ENCODE measurements around the gene LBP. TPM values are rescaled to one million over a fixed set of nuclear protein-coding genes. Genes with fewer than 3 reads are reported as not detected.

The LBP gene
- total and polyA plus RNA-seq, 7 donors = 1.1 to 167 (median 38.8) TPM

GRCh38 chr20:38345643-38346042, 639 bp upstream of the LBP start:
- Histone ChIP-seq H3K27ac (peak overlapping the region; percentile 73), H3K9me3 (no peaks in the 10 kb centered on the region), H3K27me3 (ENCODE audit: insufficient read depth in 3 of 3, low read length in 2 of 3) (no peaks in the 10 kb centered on the region), H3K36me3 (ENCODE audit: insufficient read depth in 1 of 2, low read depth in 1 of 2) (no peaks in the 10 kb centered on the region), H3K4me1 (peaks cover 19% of the 10 kb centered on the region), H3K4me3 (no peak overlapping the region)
- 2 to 23% (median 7%) methylated on average over 2 of the region's 2 CpGs for WGBS, 3 donors
- no peak for TF ChIP-seq CTCF (IDR thresholded peaks at IDR 0.05)
- peak; percentile 51 to 78 (median 62) for ATAC-seq
- intact Hi-C loops (cut with DNase I) = no loop called here
- no peak for DNase-seq

- Histone ChIP-seq H3K9me3 (no peaks in the 10 kb centered on the region), H3K4me1 (peaks cover 19% of the 10 kb centered on the region), H3K27ac (peak overlapping the region; percentile 73), H3K4me3 (peak overlapping the region; percentile 45), H3K27me3 (ENCODE audit: insufficient read depth in 3 of 3, low read length in 2 of 3) (no peaks in the 10 kb centered on the region), H3K36me3 (ENCODE audit: insufficient read depth in 1 of 2, low read depth in 1 of 2) (no peaks in the 10 kb centered on the region)
- no peak for TF ChIP-seq CTCF (IDR thresholded peaks at IDR 0.05)
- ATAC-seq (no peak), DNase-seq (no peak)
- WGBS, 3 donors = 42 to 60% (median 57%) methylated on average over 4 of the region's 4 CpGs
- intact Hi-C loops (cut with DNase I) = no loop called here
Measured at GRCh38 chr20:38346741-38347140, 459 bp downstream of the LBP start.

GRCh38 chr20:38349856-38350255, 3.6 kb downstream of the LBP start:
- Histone ChIP-seq H3K4me1 (peaks cover 16% of the 10 kb centered on the region), H3K9me3 (no peaks in the 10 kb centered on the region), H3K27me3 (ENCODE audit: insufficient read depth in 3 of 3, low read length in 2 of 3) (no peaks in the 10 kb centered on the region), H3K36me3 (ENCODE audit: insufficient read depth in 1 of 2, low read depth in 1 of 2) (no peaks in the 10 kb centered on the region), H3K4me3 (no peak overlapping the region), H3K27ac (no peak overlapping the region)
- intact Hi-C loops (cut with DNase I) = no loop called here
- ATAC-seq = no peak
- TF ChIP-seq CTCF (IDR thresholded peaks at IDR 0.05) = no peak
- 61 to 72% (median 66%) methylated on average over 5 of the region's 5 CpGs for WGBS, 3 donors
- DNase-seq = no peak

- H3K27ac ChIP-seq = no peak overlapping the region
- H3K27me3 ChIP-seq (ENCODE audit: insufficient read depth in 3 of 3, low read length in 2 of 3) = no peaks in the 10 kb centered on the region
- peak; percentile 58 to 81 for DNase-seq
- H3K4me1 ChIP-seq = peaks cover 4% of the 10 kb centered on the region
- no peak for TF ChIP-seq CTCF (IDR thresholded peaks at IDR 0.05)
- no peaks in the 10 kb centered on the region for H3K9me3 ChIP-seq
- intact Hi-C loops (cut with DNase I) = no loop called here
- no peak overlapping the region for H3K4me3 ChIP-seq
- no peaks in the 10 kb centered on the region for H3K36me3 ChIP-seq (ENCODE audit: insufficient read depth in 1 of 2, low read depth in 1 of 2)
- 51 to 61% (median 54%) methylated on average over 15 of the region's 15 CpGs for whole genome bisulfite sequencing, 3 donors
- peak in 2 of 4 donors; percentile 26 to 52 for ATAC-seq
Measured at GRCh38 chr20:38350879-38351775, 4.8 kb downstream of the LBP start.

All from psoas muscle (tissue), 8 donors.